Right kidney (tissue), 1 donor: Measurements from ENCODE around the gene PCDHGA11.
"Not testable (repeated sequence)": the region's sequence is repeated elsewhere in the genome, so short reads cannot be mapped to it uniquely, and the experiment has no call there.

Experiments used
- DNase-seq: peaks from one replicate; pipeline ENCODE4 v3.0.0-alpha.2; 2016

The PCDHGA11 gene

DNA sequence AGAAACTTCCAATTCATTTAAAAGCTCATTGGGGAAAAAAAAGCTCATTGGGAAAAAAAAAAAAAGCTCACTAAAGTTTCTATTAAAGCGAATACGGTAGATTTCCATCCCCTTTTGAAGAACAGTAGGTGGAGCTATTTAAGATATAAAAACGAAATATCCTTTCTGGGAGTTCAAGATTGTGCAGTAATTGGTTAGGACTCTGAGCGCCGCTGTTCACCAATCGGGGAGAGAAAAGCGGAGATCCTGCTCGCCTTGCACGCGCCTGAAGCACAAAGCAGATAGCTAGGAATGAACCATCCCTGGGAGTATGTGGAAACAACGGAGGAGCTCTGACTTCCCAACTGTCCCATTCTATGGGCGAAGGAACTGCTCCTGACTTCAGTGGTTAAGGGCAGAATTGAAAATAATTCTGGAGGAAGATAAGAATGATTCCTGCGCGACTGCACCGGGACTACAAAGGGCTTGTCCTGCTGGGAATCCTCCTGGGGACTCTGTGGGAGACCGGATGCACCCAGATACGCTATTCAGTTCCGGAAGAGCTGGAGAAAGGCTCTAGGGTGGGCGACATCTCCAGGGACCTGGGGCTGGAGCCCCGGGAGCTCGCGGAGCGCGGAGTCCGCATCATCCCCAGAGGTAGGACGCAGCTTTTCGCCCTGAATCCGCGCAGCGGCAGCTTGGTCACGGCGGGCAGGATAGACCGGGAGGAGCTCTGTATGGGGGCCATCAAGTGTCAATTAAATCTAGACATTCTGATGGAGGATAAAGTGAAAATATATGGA lies 9.7 kb downstream of the PCDHGA11 start, which contains the start of gene PCDHGA12:
TSS of gene PCDHGA12 (plus strand) at position 176 of the 782 bp plus-strand sequence. CDS start at position 429, 253 bp downstream.
- DNase-seq: no peak

DNA sequence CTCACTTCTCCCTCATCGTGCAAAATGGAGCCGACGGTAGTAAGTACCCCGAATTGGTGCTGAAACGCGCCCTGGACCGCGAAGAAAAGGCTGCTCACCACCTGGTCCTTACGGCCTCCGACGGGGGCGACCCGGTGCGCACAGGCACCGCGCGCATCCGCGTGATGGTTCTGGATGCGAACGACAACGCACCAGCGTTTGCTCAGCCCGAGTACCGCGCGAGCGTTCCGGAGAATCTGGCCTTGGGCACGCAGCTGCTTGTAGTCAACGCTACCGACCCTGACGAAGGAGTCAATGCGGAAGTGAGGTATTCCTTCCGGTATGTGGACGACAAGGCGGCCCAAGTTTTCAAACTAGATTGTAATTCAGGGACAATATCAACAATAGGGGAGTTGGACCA lies 10.4 kb downstream of the PCDHGA11 start:
- DNase-seq: no peak

DNA sequence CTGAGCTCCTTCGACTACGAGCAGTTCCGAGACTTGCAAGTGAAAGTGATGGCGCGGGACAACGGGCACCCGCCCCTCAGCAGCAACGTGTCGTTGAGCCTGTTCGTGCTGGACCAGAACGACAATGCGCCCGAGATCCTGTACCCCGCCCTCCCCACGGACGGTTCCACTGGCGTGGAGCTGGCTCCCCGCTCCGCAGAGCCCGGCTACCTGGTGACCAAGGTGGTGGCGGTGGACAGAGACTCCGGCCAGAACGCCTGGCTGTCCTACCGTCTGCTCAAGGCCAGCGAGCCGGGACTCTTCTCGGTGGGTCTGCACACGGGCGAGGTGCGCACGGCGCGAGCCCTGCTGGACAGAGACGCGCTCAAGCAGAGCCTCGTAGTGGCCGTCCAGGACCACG lies 11.5 kb downstream of the PCDHGA11 start:
- DNase-seq: not testable (repeated sequence)

DNA sequence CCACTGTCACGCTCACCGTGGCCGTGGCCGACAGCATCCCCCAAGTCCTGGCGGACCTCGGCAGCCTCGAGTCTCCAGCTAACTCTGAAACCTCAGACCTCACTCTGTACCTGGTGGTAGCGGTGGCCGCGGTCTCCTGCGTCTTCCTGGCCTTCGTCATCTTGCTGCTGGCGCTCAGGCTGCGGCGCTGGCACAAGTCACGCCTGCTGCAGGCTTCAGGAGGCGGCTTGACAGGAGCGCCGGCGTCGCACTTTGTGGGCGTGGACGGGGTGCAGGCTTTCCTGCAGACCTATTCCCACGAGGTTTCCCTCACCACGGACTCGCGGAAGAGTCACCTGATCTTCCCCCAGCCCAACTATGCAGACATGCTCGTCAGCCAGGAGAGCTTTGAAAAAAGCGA lies 11.9 kb downstream of the PCDHGA11 start:
- not testable (repeated sequence) for DNase-seq

DNA sequence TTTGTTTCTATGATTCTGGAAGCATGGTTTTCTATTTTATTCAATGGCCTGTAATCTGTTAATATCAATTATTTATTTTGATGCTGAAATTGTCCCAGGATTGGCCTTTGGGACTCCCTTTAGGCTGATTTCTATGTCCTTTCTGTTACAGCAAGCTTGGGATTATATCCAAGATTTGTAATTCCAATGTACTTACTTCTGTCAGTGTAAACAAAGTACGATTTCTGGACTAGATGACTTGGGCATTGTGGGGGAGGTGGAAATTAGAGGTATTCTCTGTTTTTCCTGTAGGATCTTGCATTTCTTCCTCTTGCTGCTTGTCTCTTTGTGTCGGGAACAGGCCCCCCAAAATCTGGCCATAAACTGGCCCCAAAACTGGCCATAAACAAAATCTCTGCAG lies 13.2 kb downstream of the PCDHGA11 start:
- no peak for DNase-seq

DNA sequence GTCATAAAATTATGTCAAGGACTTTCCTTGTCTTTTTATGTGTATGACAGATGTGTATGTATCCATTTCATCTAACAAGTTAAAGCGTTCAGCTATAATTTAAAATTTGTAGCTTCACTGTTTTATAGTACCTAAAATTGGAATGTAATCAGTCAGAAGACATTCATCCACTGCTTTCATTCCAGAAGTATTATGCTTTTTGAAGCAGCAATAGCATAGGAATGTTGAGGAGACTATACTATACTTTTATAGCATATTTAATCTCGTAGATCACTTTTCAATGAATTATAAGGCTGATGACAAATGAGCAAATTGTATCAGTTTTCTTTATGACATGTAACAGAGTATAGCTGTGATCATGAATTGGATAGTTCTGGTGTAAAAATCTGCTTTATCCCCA lies 16.4 kb downstream of the PCDHGA11 start:
- DNase-seq: no peak

DNA sequence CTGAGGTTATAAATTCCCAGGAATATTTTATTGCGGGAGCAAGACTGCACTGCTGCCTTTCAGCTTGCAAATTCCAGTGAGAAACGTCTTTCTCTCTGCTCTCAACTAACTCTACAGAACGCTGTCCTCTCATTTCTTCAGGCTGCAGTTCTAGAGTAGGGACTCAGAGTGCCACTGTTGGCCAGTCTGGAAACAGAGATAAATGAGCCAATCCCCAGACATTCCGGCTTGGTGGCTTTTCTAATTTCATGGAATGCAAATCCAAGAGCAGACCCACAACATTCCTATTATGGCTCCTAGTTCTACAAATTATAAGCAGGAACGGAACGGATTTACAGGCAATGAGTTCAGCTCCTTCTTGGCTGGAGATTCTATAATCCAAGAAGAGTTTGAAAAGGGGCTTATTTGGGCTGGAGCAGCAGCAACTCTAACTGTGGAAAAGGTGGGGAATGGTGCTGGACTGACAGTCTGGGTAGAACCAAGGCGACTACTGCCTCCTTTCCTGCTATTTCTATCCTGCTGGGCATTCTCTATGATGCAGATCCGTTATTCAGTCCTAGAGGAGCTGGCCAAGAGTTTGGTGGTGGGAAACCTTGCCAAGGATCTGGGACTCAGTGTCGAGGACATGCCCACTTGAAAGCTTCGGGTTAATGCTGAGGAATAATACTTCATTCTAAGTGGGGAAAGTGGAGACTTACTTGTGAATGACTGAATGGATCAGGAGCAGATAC lies 18.7 kb downstream of the PCDHGA11 start:
- DNase-seq: no peak

DNA sequence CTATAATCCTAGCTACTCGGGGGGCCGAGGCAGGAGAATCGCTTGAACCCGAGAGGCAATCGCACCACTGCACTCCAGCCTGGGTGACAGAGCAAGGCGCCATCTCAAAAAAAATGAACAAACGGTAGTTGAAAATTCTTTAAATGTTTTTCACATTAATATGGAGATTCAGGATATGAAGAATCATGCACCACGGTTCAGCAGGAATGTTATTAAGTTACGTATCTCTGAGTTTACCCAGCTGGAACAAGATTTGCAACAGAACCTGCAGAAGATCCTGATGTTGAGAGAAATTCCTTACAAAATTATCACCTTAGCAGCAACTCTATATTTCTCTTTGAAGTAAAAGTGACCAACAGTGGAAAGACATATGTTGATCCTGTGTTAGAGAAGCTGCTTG lies 19.5 kb downstream of the PCDHGA11 start:
- DNase-seq: no peak

DNA sequence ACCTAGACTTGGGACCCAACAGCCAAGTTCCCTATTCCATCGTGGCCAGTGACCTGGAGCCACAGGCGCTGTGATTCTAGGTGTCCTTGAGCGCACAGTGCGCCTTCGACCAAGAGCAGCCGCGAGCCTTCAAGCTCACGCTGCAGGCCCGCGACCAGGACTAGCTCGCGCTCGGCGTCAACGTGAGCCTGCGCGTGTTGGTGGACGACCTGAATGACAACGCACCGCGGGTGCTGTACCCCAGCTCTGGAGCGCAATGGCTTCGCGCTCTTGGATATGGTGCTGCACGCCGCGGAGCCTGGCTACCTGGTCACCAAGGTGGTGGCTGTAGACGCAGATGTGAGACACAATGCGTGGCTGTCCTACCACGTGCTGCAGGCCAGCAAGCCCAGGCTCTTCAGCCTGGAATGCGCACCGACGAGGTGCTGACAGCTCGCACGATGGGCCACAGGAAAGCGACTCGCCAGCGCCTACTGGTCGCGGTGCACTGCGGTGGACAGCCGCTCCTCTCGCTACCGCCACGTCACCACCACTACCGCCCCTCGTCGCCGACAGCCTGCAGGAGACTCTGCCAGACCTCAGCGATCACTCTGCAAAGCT lies 20.8 kb downstream of the PCDHGA11 start:
- no peak for DNase-seq

DNA sequence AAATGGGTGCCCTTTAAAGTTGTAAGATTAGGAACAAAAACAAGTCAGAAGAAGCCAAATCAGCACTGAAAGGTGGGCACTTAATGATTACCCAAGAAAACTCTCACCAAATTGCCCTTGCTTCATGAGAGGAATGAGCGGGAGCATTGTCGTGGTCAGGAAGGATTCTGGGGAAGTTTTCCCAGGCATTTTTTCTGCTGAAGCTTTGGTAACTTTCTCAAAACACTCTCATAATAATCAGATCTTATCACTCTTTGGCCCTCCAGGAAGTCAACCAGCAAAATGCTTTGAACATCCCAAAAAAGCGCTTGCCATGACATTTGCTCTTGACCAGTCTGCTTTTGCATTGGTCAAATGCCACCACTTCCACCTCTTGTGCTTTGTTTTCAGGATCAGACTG lies 44.5 kb downstream of the PCDHGA11 start:
- DNase-seq: no peak
